ENCODE data around the gene PHACTR3. TPM values are rescaled to one million over a fixed set of nuclear protein-coding genes. Genes with fewer than 3 reads are reported as not detected.

The PHACTR3 gene
- polyA plus RNA-seq, 2 of the 4 experiments (the other 2 are of a cell fraction), result not detected

DNA sequence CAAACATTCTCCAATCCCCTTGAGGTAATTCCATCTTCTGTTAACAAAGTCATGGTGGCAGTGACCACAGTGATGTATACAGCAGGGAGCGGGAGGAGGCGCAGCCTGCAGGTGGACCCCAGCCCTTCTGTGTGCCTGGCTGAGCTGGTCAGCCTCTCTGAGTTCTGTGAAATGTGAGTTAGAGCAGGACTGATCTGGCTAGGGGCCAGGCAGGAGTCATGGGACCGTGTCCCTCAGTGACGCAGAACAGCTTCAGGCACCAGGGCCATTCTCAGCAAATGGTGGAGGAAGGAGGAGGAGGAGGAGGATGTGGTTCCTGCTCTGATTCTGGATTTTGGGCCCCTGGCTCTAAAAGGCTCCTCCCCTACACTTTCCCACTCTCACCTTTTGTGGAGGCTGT is 6.9 kb downstream of the PHACTR3 start:
- H3K4me2 ChIP-seq, result no peak overlapping the region
- ChIA-PET POLR2A (no interaction called here), CTCF (interaction anchor here (0.7 to 4.0 kb wide), 3 partner anchors 12 to 141 kb away, joined by 3 to 24 read pairs (median 9); no protein-coding TSS in a partner anchor)
- DNase-seq (ENCODE audit: low read depth in 1 of 2, low spot score in 1 of 2) (no peak), ATAC-seq (no peak), FAIRE-seq (no peak)
- WGBS (ENCODE audit: missing lambda C conversion rate), result 73% methylated on average over 4 of the region's 4 CpGs
- no peak overlapping the region for H3K4me3 ChIP-seq
- TF ChIP-seq RFX5 (IDR thresholded peaks at IDR 0.05), result no peak
- no peak for TF ChIP-seq CHD4 (IDR thresholded peaks at IDR 0.05; ENCODE audit: borderline replicate concordance)
- TF ChIP-seq MAFK (IDR thresholded peaks at IDR 0.05; ENCODE audit: partially characterized antibody), result no peak
- TF ChIP-seq, protein P1, sequence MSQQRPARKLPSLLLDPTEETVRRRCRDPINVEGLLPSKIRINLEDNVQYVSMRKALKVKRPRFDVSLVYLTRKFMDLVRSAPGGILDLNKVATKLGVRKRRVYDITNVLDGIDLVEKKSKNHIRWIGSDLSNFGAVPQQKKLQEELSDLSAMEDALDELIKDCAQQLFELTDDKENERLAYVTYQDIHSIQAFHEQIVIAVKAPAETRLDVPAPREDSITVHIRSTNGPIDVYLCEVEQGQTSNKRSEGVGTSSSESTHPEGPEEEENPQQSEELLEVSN (IDR thresholded peaks at IDR 0.05; ENCODE audit: borderline replicate concordance, low read depth), result no peak
- H3K4me1 ChIP-seq, result no peaks in the 10 kb centered on the region
- H3K27ac ChIP-seq, result no peak overlapping the region
- no peaks in the 10 kb centered on the region; the same call in 2 of the 3 replicates for H3K9me3 ChIP-seq

DNA sequence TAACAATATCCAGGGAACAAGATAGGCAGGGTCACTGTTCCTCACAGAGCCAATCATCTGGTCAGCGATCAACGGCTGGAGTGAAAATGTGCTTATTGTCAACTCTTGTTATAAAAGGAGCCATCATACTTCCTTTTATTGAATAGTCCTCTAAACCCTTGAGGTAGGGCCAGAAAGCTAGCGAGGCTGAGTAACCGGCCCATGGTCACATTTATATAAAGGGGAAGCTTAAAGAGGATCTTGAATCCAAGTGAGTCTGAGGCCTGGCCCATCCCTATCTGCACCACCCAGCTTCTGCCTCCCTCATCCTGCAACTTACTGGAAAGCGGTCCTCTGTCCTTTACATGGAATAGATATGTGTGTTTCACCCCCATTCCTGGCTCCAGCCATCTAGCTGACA is 9.5 kb downstream of the PHACTR3 start:
- ChIA-PET CTCF (interaction anchor here (1.3 to 1.5 kb wide), 2 partner anchors 15 to 29 kb away, joined by 3 read pairs; no protein-coding TSS in a partner anchor), POLR2A (no interaction called here)
- WGBS (ENCODE audit: missing lambda C conversion rate), result 61% methylated on average over 5 of the region's 5 CpGs
- ATAC-seq, result no peak
- H3K9me3 ChIP-seq, result no peaks in the 10 kb centered on the region; the same call in 2 of the 3 replicates
- no peak for DNase-seq (ENCODE audit: low read depth in 1 of 2, low spot score in 1 of 2)
- H3K4me1 ChIP-seq, result no peaks in the 10 kb centered on the region
- no peak overlapping the region for H3K27ac ChIP-seq
- H3K4me2 ChIP-seq, result no peak overlapping the region
- H3K4me3 ChIP-seq, result no peak overlapping the region
- FAIRE-seq, result no peak
- TF ChIP-seq RCOR1 (IDR thresholded peaks at IDR 0.05; ENCODE audit: low read depth, low read length) (no peak), CEBPB (IDR thresholded peaks at IDR 0.05) (no peak), HOXB5 (CRISPR knock-in tag; IDR thresholded peaks at IDR 0.05) (no peak), JUNB (IDR thresholded peaks at IDR 0.05) (no peak), POLR2AphosphoS2 (conservative IDR thresholded peaks at IDR 0.05; ENCODE audit: low read length) (no peak), NFE2L2 (conservative IDR thresholded peaks at IDR 0.05; ENCODE audit: low read length) (no peak), HOXB13 (CRISPR knock-in tag; IDR thresholded peaks at IDR 0.05; ENCODE audit: low read depth) (no peak), MAZ (IDR thresholded peaks at IDR 0.05; ENCODE audit: borderline replicate concordance, low read depth, low read length) (no peak), GATA3 (IDR thresholded peaks at IDR 0.05; ENCODE audit: borderline replicate concordance) (no peak), FOSL2 (IDR thresholded peaks at IDR 0.05) (no peak), FOSL2 (CRISPR knock-in tag; IDR thresholded peaks at IDR 0.05) (no peak), HDAC2 (IDR thresholded peaks at IDR 0.05) (no peak), PHF8 (IDR thresholded peaks at IDR 0.05; ENCODE audit: borderline replicate concordance, low read depth) (no peak), JUN (IDR thresholded peaks at IDR 0.05) (no peak), ZSCAN20 (CRISPR knock-in tag; IDR thresholded peaks at IDR 0.05) (no peak), MYC (IDR thresholded peaks at IDR 0.05; ENCODE audit: borderline replicate concordance, low read length) (no peak), ZC3H11A (IDR thresholded peaks at IDR 0.05) (no peak)
- TF ChIP-seq, protein P1 (IDR thresholded peaks at IDR 0.05; ENCODE audit: borderline replicate concordance, low read depth), result no peak
- TF ChIP-seq, protein P2, sequence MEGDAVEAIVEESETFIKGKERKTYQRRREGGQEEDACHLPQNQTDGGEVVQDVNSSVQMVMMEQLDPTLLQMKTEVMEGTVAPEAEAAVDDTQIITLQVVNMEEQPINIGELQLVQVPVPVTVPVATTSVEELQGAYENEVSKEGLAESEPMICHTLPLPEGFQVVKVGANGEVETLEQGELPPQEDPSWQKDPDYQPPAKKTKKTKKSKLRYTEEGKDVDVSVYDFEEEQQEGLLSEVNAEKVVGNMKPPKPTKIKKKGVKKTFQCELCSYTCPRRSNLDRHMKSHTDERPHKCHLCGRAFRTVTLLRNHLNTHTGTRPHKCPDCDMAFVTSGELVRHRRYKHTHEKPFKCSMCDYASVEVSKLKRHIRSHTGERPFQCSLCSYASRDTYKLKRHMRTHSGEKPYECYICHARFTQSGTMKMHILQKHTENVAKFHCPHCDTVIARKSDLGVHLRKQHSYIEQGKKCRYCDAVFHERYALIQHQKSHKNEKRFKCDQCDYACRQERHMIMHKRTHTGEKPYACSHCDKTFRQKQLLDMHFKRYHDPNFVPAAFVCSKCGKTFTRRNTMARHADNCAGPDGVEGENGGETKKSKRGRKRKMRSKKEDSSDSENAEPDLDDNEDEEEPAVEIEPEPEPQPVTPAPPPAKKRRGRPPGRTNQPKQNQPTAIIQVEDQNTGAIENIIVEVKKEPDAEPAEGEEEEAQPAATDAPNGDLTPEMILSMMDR (IDR thresholded peaks at IDR 0.05), result no peak
- TF ChIP-seq, protein P3, sequence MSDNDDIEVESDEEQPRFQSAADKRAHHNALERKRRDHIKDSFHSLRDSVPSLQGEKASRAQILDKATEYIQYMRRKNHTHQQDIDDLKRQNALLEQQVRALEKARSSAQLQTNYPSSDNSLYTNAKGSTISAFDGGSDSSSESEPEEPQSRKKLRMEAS (IDR thresholded peaks at IDR 0.05), result no peak
- TF ChIP-seq, protein P4, sequence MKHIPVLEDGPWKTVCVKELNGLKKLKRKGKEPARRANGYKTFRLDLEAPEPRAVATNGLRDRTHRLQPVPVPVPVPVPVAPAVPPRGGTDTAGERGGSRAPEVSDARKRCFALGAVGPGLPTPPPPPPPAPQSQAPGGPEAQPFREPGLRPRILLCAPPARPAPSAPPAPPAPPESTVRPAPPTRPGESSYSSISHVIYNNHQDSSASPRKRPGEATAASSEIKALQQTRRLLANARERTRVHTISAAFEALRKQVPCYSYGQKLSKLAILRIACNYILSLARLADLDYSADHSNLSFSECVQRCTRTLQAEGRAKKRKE (CRISPR knock-in tag; IDR thresholded peaks at IDR 0.05; ENCODE audit: low read depth), result no peak

Data from A549 (cell line).